Measurements from ENCODE around the gene SPATA19. TPM values are rescaled to one million over a fixed set of nuclear protein-coding genes. Genes with fewer than 3 reads are reported as not detected.

Gene SPATA19
- total RNA-seq, 2 experiments from 2014 or later: not detected

DNA sequence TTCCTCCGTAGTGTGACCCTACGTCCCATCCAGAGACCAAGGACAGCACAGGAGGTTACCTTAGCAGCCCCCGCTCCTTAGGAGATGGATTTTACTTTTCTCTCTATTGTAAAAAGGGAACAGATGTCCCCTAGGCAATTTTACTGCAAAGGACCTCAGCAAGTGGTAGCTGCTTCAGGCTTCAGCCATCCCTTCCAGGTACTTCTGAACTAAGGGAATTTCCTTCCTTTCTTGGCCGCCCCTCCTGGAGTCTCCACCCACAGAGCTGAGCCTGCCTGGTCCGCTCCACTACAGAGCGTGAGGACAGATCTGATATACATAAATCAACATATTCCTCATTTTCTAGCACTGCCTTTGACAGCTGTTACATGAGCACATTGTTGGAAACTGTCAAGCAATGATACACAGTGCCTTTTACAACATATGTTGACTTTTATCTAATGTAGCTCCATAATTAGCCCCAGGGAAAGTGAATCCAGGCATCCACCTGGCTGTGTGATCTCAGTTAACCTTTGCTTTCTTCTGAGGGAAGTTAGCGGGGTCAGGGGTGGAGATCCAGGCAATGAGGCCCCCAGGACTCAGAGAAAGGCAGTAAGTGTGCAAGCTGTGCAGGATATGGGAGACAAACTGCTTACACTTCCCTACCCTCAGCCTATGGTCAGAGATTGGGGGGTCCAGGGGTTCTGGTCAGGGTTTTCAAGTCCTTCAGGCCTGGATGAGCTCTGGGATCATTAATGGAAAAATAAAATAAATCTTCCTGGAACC, 51.9 kb downstream of the SPATA19 start:
- no peaks in the 10 kb centered on the region for H3K36me3 Mint-ChIP-seq (ENCODE audit: low read depth)
- no peak for ATAC-seq
- H3K9me3 Mint-ChIP-seq (ENCODE audit: insufficient read depth): peaks cover 9% of the 10 kb centered on the region
- H3K27ac Mint-ChIP-seq: no peak overlapping the region
- no peaks in the 10 kb centered on the region for H3K4me1 Mint-ChIP-seq (ENCODE audit: low read depth)
- CTCF ChIA-PET: no interaction called here
- POLR2A ChIA-PET: no interaction called here
- peaks cover 7% of the 10 kb centered on the region for H3K27me3 Mint-ChIP-seq (ENCODE audit: low read depth)
- H3K4me3 Mint-ChIP-seq: no peak overlapping the region
- no peak for DNase-seq

DNA sequence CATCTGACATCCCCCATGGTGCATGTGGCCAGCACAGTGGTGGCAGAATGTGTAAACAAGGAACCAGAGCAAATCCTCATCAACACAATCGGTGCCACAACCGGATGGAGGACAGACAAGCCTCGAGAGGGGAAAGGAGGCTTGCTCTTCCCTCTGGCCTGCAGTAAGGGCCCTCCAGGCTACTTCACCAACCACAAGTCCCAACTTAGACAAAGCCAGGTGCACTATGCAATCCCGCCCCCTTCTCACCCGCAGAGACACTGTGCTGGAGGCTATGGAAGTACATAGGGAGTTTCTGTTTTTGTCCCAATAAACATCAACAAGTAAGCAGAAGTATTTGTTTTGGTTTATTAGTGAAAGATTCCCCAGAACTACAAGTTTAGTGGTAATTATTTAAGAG, 54.3 kb downstream of the SPATA19 start:
- CTCF ChIA-PET: no interaction called here
- Mint-ChIP-seq H3K4me1 (ENCODE audit: low read depth) (peaks cover 4% of the 10 kb centered on the region), H3K9me3 (ENCODE audit: insufficient read depth) (peaks cover 9% of the 10 kb centered on the region), H3K4me3 (no peak overlapping the region), H3K36me3 (ENCODE audit: low read depth) (no peaks in the 10 kb centered on the region), H3K27ac (no peak overlapping the region), H3K27me3 (ENCODE audit: low read depth) (peaks cover 23% of the 10 kb centered on the region)
- no peak for ATAC-seq
- POLR2A ChIA-PET: no interaction called here
- no peak for DNase-seq

Other genes starting within 250 kb of the SPATA19 start
- 100 to 1,000 TPM in 1 of 2 experiments, 10 to 100 TPM in 1; 96.3 to 118 TPM for gene IGSF9B, start 111.5 kb upstream of the SPATA19 start, total RNA-seq
- 1 to 10 TPM; 8.0 to 9.6 TPM for gene JAM3, start 223.6 kb upstream of the SPATA19 start, total RNA-seq